AG04449 (cell line): ENCODE measurements around the gene POU2F1.

Experiments
- CTCF ChIA-PET: fragments of 350-600 bp; formaldehyde crosslinking; extraction: SDS; loops from one replicate; lab custom pipeline; 2021; ENCODE audit warnings: antibody characterized with exemption; lab: Yijun Ruan, JAX
- POLR2A ChIA-PET: fragments of 400-600, 350-600 bp; formaldehyde crosslinking; extraction: SDS; loops from one replicate; lab custom pipeline; 2020; ENCODE audit warnings: antibody characterized with exemption, inconsistent platforms; lab: Yijun Ruan, JAX
- DNase-seq: peaks from one replicate; pipeline ENCODE4 v3.0.0-alpha.2; 2010; ENCODE audit warnings: low read depth, low spot score
- H3K4me3 ChIP-seq: 2 replicates; pipeline ENCODE4 v1.5.1; 2011; ENCODE audit warnings: low read depth, mild to moderate bottlenecking, control low read depth, low read length
- CTCF ChIP-seq: IDR thresholded peaks from one replicate; pipeline ENCODE4 v1.5.1; 2011; ENCODE audit warnings: mild to moderate bottlenecking, moderate library complexity, low read length, control low read depth, inconsistent platforms; ENCODE audit not compliant: insufficient read depth; ENCODE audit errors: missing control alignments

POU2F1 gene

GRCh38 chr1:167404161-167404888 lies 183.6 kb downstream of the POU2F1 start:
- POLR2A ChIA-PET: no interaction called here
- TF ChIP-seq CTCF: no peak

GRCh38 chr1:167404908-167405307 lies 184.2 kb downstream of the POU2F1 start:
- H3K4me3 ChIP-seq: no peak overlapping the region
- ChIA-PET CTCF (no interaction called here), POLR2A (no interaction called here)
- DNase-seq: no peak
- no peak for TF ChIP-seq CTCF

More at GRCh38 chr1:167404161-167404888, 183.6 kb downstream of the POU2F1 start:
- CTCF ChIA-PET: no interaction called here
- no peak overlapping the region for H3K4me3 ChIP-seq
- DNase-seq: no peak

- H3K4me3 ChIP-seq: no peak overlapping the region
- TF ChIP-seq CTCF: no peak
- POLR2A ChIA-PET: no interaction called here
- CTCF ChIA-PET: no interaction called here
- DNase-seq: no peak
These were observed 187.7 kb downstream of the POU2F1 start for GRCh38 chr1:167408355-167408754.

- CTCF ChIA-PET: no interaction called here
- POLR2A ChIA-PET: no interaction called here
- no peak for DNase-seq
- no peak overlapping the region for H3K4me3 ChIP-seq
- no peak for TF ChIP-seq CTCF
These were observed 188.5 kb downstream of the POU2F1 start for GRCh38 chr1:167409183-167409582.

GRCh38 chr1:167412072-167412471 lies 191.4 kb downstream of the POU2F1 start:
- H3K4me3 ChIP-seq: no peak overlapping the region
- CTCF ChIA-PET: interaction anchor here (6.3 kb wide), 1 partner anchor 10 kb away, joined by 35 read pairs; no protein-coding TSS in a partner anchor
- no peak for DNase-seq
- no peak for TF ChIP-seq CTCF
- POLR2A ChIA-PET: no interaction called here

GRCh38 chr1:167412920-167413319 lies 192.2 kb downstream of the POU2F1 start:
- POLR2A ChIA-PET: no interaction called here
- TF ChIP-seq CTCF: no peak
- H3K4me3 ChIP-seq: no peak overlapping the region
- CTCF ChIA-PET: interaction anchor here (6.3 kb wide), 1 partner anchor 11 kb away, joined by 35 read pairs; no protein-coding TSS in a partner anchor
- DNase-seq: no peak
